ENCODE results near the gene KCNJ2.

KCNJ2 gene

GRCh38 chr17:70158591-70158990 is 10.7 kb upstream of the KCNJ2 start:
- no peak for DNase-seq

DNA sequence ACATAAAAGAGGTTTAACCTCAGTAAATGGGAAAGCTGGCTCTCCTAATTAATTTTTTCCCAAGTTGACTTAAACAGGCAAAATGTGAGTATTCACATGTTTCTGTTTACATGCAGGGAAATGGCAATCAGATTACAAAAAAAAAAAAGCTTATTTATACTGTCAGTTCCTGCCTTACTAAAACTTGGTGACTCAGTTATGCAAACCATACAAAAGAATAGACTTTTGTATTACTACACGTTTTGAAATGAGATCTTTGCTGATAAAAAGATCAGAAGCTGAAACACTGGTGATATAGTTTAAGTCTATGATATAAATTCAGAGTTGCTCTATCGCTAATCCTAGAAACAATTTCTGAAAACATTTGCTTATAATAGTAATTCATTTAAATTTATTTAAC is 9.4 kb upstream of the KCNJ2 start:
- DNase-seq, result no peak

DNA sequence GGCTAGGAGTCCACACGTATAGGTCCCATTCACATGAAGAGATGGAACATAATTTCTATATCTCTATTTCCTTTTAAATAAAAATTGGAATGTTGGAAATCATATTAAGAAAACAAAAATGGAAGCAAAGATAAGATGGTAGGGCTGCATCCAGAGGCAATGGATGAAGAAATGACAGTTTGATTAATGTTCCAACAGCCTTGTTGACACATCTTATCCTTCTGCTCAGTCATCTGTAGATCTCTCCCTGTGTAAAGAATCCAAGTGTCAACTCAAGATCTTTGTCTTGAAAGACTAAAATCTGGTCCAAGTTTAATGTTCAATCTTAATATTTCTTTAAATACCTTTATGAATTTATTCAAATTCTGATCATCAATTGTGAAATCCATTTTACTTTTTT is 7.8 kb upstream of the KCNJ2 start:
- no peak for DNase-seq

DNA sequence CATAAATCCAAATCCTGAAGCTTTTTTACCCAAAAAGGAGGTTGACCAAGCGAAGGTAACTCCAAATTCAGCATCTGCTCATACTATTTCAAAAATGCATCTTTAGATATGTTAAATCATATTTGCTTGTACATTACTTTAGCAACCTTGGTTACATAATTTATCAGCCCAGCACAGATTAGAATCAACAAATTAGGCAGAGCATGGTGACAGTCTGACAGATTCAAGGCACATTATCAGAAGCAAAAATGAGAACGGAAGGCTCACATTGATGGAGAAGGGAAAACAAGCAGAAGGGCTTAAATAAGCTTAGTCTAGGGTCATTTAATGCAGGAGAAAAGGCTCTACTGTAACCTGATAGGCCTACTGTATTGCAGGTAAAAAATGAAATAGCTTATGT is 3.9 kb upstream of the KCNJ2 start:
- DNase-seq, result no peak

- DNase-seq, result no peak
These were observed 2.7 kb upstream of the KCNJ2 start for GRCh38 chr17:70166615-70167014.

DNA sequence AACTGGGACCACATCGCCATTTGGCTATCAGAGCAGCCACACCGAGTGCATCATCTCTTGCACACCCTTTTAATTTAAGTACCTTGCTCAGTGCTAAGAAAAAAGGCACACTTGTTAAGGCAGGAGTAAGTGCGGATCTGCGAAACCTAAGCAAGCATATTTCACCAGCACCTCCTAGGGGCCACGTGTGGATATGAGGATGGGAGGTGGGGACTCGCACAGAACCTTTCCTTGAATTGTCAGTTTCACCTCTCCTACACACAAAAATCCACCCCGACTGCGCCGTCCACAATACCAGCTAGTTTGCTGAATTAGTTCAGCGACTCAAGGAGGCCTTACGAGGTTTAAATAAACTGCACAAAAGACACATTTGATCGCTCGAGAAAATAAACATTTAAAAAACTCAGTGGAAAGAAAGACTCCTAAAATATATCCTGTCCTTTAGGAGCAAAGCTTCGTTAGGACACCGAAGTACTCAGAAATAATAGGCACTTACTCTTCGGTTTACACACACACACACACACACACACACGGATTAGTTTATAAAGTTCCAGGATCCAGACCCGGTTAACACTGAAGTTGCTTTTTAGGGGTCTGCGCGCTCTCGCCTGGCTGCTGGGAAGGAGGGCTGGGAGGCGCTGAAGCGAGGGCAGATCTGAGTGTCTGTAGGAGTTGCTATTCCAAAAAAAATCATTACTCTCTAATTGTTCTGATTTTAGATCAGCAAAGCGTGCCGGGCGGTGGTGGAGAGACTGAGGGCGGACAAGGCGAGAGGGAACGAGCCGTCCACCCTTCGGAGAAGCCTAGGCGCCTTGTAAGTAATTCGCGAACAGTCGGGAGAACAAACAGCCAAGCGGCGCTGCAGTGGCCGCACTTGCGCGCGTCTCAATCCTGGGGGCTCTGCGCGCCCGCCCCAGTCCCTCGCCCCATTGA is 1.0 kb upstream of the KCNJ2 start:
- peak in 52 of 58 donors; percentile 13 to 83 (median 57) for DNase-seq

DNA sequence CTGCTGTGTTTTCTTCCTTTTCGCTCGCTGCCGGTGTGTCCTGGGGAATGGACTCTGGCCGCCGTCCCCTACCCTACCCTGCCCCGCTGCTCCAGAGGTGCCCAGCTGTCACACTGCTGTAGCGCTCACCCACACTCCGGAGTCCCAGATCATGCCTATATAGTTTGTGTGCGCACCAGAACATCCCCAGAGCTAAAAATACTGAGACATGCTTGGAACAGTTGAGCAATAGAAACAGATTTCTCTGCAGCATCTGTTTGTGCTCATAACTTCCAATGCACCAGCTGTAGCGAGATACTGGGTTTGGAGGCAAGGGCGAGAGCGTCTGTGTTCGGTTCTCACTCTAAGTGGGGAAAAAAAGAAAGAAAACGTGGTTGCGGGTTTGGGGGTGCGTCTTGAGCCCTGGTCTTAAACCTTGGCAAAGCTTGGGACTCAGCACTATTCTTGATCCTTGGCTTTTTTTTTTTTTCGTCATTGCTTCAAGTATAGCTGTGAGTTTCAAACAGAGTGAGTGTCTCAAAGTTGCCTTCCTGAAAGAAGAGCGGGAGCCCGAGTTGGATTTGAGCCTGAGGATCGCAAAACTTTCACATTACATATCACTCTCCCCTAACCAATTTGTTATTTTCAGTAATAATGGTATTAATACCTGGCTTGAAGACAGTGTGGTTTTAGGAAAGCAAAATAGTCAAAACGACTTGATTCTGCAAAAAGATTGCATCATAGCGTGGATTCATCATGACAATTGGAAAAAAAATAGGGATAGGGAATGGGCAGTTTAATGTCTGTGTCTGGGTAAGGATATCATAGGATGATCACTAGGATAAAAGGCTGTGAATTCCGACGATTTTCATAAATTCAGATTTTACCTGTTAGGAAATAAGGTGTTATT is 621 bp downstream of the KCNJ2 start:
- DNase-seq, result peak in 17 of 58 donors; percentile 31 to 78 (median 50)

- DNase-seq, result peak in 5 of 58 donors; percentile 12 to 29 (median 18)
These were observed 1.8 kb downstream of the KCNJ2 start for GRCh38 chr17:70171159-70171558.

DNA sequence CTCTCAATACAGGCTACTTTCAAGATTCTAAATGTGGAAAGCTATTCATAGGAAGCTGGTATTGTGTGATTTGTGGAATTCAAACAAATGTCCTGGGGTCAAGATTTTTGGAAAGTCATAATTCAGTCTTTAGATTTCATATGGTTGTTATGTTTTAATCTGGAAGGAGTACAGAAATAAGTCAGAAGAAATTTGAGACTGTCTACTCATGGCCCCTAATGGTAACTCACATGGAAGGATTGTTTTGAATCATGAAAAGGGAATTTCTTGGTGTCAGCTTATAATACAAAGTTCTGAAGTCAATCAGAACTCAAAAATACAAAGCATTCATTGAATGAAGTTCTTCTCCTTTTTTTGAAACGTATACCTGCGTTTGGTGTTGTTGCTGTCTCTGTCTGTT is 3.1 kb downstream of the KCNJ2 start:
- DNase-seq, result no peak

DNA sequence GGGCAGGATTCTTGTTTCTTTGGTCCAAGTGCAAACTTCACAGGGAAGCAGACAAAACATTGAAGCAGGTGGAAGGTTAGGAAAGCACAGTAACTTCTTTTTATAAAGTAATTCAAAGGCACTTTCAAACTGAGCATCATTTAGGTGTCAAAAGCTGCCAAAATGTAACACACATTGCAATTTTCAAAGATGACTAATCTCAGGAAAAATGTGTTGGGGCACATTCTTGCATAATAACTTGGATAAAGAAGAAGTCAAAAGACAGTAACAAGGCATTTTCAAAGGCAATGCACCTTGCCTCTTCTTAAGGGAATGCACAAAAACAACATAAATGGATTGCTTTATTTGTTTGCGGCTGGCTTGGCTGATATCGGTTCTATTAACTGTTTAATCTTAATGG is 3.6 kb downstream of the KCNJ2 start:
- DNase-seq, result no peak

DNA sequence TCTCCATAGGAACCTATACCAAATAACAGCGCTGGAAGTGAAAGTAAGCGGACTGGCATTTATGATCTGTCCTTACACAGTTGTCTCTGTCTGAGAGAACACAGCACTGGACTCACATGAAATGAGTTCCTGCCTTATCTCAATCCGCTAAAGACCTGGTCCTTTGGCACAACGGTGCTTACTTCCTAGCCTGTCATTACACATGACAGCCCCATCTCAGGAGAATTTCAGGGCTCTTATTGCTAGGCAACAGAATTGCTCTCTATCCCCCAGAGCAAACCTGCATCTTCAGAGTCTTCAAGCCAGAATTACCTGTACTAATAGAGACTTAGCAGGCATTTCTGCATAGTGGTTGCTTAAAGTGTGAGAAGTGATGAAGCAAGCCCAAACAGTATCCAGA is 4.3 kb downstream of the KCNJ2 start:
- DNase-seq, result no peak

DNA sequence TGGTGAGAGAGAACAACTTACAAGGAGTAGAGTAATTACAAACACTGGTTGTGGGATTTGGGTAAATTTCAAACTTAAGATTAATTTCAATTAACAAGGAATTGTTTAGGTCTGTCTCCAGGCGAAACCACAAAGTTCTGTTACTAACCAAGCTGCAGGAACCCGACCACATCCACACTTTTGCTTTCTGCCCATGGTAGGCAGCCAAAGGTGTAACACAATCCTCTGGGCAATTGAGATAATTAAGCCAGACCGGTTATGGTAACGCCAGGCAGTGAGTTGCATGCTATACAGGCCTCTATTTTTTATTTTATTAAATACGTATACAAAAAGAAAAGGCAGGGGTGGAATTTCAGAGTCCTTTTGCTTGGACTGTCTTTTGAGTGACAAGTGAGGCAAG is 12.0 kb downstream of the KCNJ2 start:
- no peak for DNase-seq

DNA sequence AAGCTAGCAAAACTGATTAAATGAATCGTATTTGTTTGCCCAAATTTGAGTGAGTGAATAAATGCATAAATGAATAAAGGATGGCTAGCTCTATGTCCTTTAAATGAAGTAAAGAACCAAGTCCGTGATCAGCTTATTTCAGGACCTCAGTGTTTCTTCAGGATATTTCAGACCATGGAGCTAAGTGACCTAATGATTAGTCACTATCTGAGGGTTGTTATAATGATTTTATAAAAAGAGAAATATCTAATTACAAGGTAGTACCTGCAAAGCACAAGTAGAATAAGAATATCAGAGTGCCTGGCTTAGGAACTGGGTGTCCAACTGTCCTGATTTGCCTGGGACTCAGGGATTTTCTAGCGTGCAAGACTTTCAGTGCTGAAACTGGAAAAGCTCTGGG is 12.5 kb downstream of the KCNJ2 start:
- DNase-seq, result no peak

- no peak for DNase-seq
These were observed 14.2 kb downstream of the KCNJ2 start for GRCh38 chr17:70183508-70183907.

DNA sequence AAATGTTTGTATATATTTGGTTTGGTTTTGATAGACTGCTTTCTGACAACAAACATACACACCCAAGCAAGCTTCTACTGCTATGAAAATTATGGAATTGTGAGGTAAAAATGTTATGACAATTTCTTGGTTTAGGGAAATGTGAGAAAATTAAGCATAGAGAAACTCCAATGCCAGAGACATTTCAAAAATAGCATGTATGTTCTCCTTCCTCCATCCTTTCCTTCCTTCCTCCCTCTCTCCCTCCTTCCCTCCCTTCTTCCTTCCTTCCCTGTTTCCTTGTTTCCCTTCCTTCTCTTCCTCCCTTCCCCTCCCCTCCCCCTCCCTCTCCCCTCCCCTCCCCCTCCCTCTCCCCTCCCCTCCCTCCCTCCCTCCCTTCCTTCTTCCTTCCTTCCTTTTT is 14.9 kb downstream of the KCNJ2 start:
- DNase-seq, result no peak

GRCh38 chr17:70184770-70185169 is 15.4 kb downstream of the KCNJ2 start:
- DNase-seq, result peak in 1 of 58 donors; percentile 28

- peak in 6 of 58 donors; percentile 8 to 35 (median 14) for DNase-seq
These were observed 16.0 kb downstream of the KCNJ2 start for GRCh38 chr17:70185285-70185684.

DNA sequence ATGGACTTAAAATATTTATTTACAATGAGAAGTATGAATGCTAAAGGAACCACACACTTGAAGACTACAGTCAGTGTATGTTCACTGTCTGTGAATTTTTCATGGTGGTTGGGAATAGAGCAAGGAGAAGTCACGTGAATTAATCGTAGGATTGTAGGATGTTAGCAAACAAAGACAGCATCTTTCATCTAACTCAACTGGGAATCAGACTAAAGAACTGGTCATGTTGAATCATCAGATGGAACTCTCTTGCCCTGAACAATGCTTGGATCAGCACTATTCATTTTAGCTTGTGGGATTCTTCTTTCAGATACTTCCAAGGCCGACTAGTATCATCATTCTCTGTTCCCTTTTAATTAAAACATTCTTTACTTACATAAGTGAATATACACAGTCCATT is 18.1 kb downstream of the KCNJ2 start:
- no peak for DNase-seq

DNA sequence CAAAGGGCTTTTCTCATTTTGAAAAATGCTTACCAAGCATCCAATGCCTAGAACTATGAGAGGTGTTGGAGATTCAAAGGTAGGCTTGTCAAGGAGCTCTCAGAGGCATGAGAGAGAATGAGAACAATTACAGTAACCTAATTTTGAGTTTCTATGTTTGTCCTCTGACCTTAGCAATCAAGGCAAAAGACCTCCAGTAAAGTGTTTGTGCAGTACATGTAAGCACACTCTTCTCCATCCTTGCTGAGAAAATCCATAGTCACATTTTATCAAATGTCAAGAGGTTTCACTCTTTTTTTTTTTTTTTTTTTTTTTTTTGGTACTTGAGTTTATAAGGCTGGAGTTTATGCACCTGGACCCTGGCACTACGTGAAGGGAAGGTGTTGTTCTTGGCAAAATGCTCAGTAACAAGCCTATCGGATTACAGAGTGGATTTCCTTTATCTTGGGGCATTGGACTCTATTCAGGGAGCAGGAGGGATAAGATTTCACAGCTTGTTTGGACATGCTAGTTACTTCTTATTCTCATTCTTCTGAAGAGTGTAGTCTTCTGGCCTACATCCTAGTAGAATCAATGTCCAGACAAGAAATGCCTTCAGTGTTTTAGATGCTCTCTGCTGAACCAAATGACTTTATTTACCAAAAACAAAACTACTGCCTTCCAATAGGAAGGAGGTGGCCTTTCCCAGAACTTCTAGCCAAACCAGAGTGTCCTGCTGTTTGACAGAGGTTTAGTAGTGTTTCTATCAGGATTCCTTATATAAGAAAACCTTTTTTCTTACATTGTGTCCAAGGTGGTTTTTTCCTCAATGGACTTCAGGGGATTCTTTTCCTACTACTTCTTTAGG is 21.9 kb downstream of the KCNJ2 start:
- DNase-seq, result no peak

GRCh38 chr17:70195091-70195490 is 25.8 kb downstream of the KCNJ2 start:
- DNase-seq, result no peak

- DNase-seq, result no peak
These were observed 32.6 kb downstream of the KCNJ2 start for GRCh38 chr17:70201872-70202419.

Data from anterior cingulate cortex (tissue), 58 donors.